ENCODE data around the gene LRRC4B.

DNA sequence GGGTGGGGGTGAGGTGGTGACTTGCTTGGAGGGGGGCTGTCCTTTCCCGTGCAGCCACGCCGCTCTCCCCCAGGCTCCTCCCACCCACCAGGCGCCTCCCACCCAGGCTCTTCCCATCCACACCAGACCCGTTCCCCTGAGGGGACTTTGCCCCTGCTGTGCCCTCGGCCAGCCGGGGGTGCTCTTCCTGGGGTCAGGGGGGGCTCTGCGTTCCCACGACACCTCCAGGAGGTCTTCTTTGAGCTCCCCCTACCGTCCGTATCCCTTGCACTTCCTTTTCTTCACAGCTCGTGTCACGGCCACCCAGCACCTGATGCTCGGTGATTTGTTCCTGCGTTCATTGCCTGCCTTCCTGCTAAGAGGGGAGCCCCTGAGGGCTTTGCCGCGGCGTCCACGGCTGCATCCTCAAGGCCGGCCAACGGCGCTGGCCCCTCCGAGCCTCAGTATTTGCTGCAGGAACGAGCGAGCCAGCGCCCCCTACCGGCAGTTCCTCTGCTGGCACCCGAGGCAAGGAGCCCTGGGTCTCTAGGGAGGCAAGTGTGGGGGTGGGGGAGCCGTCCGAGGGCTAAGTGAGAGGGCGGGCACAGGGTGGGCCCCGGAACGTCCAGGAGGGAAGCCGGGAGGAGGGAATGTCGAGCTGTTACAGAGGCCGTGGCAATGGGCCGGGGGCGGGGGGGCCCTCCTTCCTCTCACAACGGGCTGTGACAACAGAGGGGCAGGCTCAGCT lies 11.8 kb downstream of the LRRC4B start:
- TF ChIP-seq, protein P1, sequence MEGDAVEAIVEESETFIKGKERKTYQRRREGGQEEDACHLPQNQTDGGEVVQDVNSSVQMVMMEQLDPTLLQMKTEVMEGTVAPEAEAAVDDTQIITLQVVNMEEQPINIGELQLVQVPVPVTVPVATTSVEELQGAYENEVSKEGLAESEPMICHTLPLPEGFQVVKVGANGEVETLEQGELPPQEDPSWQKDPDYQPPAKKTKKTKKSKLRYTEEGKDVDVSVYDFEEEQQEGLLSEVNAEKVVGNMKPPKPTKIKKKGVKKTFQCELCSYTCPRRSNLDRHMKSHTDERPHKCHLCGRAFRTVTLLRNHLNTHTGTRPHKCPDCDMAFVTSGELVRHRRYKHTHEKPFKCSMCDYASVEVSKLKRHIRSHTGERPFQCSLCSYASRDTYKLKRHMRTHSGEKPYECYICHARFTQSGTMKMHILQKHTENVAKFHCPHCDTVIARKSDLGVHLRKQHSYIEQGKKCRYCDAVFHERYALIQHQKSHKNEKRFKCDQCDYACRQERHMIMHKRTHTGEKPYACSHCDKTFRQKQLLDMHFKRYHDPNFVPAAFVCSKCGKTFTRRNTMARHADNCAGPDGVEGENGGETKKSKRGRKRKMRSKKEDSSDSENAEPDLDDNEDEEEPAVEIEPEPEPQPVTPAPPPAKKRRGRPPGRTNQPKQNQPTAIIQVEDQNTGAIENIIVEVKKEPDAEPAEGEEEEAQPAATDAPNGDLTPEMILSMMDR (IDR thresholded peaks at IDR 0.05), result peak; percentile 59 to 72 (median 65)
- no peak for TF ChIP-seq POLR2A (IDR thresholded peaks at IDR 0.05)
